GM19455 (cell line): ENCODE measurements around the gene CAMTA1.

Experiments used
- ATAC-seq: cut with Tn5 transposase; IDR thresholded peaks from one replicate; pipeline ENCODE4 v1.9.1; 2021; ENCODE audit not compliant: unreplicated experiment

CAMTA1 gene

DNA sequence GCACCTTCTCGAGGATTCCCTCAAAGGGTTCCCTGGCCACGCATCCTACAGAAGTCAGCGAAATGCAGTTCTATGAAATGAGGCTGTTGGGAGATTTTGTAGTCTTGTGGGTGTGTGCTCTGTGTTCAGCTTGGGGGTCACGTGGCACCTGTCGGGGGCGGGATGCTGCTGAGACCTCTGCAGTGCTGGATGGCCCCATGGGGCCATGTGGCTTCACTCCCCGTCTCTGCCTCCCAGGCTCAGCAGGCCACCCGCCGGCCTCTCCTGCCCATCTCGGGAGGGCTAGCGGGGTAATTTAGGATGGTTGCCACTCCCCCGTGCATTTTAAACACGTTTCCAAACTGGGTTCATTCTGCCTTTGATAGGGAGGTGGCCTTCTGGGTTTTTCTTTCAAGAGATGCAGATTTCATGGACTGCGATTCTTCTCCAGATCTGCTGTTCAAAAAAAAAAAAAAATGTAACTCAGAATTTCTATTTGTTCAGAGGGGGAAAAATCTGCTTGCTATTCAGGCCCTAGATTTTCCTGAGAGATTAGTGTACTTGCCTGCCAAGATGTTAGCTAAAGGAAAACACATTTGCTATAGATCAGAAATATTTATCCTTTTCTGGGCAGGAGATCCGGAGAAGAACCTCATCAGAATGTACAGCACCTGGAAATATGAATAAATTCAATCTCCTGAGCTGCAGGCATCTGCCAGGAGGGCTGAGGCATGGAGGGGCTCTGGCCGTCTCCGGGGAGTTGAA is 708.6 kb downstream of the CAMTA1 start:
- ATAC-seq, result no peak

DNA sequence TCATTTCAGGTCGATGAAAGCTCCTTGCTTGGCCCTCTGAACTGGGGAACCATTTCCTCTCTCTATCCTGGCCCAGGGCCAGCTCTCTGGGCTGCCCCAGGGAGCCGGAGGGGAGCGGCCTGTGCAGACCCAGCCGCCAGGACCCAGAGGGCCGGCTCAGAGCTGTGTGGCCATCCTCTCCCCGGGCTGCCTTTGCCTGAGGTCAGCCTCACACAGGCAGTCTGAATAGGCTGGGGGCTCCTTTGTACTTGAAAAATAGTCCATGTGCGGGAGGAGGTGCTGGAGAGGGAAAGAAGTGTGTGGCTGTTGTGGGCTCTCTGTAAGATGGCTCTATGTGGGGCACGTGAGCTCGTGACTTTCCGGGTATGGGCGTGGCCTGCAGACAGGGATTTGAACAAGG is 710.7 kb downstream of the CAMTA1 start:
- ATAC-seq, result no peak

DNA sequence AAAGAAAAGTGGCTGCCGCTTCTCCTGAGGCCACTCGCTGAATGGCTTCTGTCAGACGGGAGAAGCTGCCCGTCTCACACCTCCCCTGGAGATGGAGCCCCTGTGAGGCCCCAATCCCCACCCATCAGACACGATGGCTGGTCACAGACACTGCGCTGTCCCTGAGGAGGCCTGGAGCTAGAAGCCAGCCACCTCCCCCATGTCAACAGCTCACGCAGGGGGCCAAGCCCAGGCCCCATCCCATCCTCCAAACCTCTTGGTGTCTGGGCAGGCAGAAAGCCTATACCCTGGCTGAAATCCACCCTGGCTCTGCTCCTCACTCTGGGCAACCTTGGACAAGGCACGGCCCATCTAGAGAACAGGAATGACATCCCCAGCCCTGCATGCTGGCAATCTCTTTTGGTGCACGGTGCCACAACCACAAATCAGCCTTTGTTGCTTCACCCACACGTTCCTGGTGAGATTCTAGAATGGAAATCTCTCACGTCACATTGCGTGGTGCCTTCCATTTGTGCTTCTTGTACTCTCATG is 711.9 kb downstream of the CAMTA1 start:
- no peak for ATAC-seq

DNA sequence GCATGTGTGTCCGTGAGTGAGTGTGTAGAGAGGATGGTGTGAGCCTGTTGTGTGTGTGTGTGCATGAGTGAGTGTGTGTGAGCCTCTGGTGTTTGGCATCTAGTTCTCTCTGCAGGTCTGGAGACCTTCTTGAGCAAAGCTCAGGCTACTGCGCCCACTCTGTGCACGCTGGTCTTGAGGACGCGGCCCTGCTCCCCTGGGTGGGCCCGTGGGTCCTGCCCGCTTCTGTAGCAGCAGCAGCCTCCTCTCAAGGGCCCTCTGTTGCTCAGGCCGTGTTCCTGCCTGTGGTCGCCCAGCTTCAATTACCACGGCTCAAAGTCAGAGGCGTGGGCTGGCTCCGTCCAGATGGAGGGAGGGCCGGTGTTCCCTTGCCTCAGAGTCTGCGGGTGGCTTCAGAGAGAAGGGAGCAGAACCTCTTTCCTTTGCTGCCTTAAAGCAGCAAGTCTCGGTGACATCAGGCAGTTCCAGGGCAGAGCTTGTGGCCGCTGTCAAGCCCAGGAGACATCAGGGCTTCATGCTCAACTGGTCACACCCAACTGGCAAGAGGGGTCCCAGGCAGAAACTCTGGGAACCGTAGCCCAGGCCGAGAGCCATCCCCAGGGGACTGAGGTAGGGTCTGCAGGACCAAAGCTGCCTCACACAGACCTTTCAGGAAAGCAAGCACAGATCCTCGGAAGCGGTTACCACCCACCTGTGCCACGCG is 715.3 kb downstream of the CAMTA1 start:
- ATAC-seq, result no peak

DNA sequence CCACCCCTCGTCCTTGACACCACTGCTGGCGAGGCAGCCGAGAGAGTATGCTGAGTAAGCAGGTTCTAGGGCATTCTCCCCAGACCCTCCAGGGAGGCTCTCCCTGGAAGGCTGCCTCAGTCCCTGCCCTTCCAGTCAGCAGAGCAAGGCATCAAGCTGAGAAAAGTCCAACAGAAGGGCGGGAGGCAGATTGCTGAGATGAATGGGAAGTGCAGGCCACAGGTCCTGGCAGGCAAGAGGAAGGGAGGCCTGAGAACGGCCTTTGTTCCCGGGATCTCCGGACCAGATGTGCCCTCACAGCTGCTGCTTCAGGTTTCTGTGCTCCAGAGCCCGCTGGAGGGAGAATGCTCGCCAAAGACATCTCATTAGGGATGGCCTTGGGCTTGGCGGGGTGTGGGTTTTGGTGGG is 715.8 kb downstream of the CAMTA1 start:
- ATAC-seq, result no peak

DNA sequence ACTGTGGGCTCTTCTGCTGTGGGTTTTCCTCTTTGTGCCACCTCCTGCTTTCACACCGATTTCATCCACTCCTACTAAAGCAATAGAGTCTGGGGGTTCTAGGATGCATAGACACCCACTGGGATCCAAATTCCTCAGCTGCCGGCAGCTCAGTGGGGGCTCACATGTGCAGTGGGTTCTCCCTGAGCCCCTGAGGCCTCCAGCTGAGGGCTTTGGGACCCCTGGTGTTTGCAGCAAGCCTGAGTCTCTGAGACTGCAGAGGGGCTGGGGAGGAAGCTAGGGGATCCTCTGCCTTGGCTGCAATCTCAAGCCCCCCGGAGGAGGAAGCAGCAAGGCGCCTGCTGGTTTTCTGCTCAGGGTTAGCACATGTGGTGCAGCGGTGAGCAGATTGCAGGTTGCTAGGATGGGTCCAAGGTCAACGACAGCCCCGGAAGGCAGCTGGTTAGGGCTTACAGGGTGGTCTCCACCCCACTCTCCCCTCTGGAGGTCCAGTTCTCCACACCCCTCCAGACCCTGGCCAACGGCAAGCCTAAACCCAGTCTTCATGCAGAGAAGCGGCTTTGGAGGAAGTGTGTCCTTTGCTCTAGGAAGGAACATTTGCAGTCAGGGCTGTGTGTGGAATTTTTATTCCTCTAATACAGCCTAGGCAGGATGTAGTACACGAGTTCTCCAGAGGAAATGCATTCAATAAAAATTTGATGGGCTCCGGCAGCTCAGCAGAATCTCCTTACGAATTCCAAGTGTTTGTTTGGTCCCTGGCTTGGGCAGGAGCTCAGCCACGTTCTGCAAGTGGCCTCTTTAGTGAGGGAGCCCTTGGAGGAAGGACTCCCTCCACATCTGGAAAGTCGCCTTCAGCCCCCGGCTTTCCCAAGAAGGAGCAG is 716.7 kb downstream of the CAMTA1 start:
- no peak for ATAC-seq

DNA sequence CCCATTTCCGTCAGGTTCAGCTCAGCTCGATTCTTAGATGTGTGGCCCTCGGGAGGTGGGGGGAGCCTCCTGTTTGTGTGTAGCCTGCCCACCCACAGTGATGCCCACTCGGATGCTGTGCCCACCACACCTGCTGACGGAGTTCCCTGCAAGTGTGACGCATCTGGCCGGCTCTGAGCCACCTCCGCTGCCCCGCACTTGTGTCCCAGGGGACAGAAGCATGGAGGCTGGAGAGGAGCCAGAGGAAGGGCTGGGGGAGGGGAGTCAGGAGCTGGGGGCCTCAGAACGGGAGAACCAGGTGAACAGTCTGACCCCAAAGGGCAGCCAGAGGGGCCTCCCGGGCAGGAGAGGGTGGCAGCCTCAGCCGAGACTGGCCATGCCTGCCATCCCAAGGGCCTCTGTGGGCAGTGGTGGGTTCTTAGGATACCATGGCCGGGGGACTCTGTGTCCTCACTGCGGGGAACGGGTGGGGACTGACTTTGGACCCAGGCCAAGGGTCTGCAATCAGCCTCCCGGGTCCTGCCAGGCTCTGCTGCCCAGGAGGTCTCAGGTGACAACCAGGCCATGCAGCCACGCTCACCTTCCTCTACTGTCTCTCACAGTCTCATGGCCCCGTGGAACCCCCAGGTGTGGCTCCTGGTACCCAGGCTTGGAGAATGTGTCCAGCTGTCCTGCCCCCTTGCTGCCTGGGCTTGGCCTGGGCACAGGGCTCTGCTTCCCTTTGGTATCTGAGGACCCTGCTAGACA is 718.6 kb downstream of the CAMTA1 start:
- ATAC-seq, result no peak

DNA sequence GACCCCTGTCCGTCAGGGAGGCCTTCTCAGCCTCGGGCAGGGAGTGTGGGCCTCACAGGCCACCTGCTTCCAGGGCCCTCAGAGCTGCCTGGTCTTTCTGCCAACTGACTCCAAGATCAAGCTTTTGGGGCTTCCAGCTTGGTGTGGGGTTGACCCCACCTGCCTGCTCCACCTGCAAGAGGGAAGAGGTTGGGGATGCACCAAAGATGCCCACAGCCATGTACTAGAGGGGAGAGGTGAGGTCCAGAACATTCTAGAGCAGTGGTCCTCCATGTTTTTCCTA is 719.1 kb downstream of the CAMTA1 start:
- no peak for ATAC-seq

DNA sequence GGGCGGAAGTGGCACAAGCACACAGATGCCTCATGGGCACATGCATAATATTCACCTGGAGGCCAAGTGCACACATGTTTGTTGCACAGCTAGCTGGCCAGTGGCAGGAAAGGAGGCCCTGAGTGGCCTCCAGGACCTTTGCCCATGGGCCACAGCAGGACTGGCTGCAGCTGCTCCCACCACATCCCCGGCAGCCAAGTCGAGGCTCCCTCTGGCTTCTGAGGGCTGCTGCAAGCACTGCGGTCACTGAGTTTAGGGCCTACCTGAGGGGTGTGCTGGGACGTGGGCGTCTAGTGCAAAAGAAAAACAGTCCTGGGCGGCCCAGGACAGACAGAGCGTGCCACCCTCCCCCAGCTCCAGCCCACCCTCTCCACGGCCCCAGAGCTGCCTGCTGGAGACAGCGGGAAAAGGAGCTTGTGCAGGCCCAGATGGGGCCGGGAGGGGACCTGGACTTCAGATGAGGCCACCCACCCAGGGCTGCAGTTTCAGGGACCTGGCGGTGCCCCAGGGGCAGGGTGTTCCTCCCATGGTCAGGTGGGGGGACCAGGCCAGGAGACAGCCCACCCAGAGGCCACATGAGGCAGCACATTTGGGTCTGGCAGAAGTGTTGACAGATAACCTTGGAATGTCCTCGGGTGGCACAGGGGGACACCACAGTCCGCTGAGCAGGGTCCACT is 720.0 kb downstream of the CAMTA1 start:
- no peak for ATAC-seq

DNA sequence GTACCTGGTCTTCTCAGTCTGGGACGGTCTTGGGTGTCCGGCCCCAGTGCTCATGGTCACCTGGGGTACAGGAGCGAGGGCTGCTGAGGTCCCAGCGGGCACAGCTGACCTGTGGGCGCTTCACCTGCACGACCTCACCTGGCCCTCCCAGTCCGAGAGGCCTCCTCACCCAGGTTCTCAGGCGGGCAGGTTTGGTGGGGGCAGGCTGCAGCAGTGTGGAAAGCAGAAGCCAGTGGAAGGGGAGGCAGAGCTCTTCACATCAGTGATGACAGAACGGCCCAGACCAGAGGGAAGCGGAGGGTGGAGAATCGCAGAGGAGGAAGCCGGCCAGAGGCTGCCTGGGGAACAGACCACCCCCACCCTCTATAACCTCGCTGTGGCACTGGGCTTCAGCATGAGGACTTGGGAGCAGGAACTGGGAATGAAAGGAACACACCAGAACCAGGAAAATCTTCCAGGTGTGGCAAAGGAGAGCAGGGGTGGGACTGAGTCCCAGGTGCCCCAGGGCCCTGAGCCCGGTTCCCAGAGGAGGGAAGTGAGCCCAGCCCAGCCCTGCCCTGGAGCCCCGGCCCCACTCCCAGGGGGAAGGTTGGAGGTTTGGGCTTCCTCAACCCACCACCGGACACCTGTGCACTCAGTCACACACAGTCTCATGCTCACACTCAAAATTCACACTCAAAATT is 720.7 kb downstream of the CAMTA1 start:
- ATAC-seq, result no peak

DNA sequence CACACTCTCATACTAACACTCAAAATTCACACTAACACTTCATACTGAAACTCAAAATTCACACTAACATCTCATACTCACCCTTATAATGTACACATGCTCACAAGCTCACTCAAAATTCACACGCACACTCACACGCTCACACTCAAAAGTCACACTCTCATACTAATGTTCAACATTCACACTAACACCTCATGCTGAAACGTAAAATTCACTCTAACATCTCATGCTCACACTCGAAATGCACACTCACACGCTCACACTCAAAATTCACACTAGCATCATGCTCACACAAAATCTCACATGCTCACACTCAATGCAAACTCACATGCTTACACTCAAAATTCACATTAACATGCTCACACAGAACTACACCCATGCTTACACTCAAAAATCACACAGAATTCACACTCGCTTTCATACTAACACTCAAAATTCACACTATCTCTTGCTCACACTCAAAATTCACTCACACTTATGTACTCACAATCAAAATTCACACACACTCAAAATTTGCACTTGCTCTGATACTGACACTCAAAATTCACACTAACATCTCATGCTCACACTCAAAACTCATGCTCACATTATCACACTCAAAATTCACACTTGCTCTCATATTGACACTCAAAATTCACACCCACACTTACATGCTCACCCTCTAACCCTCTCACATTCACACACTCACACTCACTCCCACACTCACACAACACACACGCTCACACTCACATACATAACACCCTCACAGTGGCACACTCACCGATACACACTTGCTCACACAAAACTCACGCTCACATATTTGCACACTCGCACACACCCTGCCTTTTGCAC is 721.4 kb downstream of the CAMTA1 start:
- no peak for ATAC-seq

DNA sequence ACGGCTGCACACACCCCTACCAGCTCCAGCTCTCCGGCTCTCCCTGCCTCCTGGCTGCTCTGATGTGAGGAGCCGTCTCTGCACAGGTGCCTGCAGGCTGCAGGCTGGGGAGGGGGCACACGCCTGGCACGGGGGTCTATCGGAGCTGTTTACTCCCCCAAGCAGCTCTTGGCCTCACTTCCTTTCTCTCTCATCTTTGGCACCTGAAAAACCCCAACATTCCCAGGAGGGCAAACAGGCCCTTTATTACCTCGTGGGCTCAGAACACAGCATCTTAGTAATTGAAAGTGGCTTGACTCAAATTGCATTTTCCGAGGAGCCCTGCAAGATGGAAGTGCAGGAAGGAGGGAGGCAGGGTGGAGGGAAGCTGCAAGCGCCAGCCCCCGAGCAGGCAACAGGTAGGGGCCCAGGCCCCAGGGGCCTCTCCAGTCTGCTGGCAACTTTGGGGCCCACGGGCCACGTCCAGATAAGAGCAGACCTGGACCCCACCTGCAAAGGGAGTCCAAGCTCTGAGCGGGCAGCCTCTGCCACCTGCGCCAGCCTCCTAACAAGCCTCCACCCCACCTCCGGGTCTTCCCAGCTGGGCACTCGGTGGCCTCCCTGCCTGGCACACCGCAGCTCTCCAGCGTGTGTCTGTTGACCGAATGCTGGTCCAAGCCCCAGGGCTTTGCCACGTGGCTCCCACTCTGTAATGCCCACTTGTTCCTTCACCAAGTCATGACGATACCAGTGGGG is 722.2 kb downstream of the CAMTA1 start:
- ATAC-seq, result no peak

DNA sequence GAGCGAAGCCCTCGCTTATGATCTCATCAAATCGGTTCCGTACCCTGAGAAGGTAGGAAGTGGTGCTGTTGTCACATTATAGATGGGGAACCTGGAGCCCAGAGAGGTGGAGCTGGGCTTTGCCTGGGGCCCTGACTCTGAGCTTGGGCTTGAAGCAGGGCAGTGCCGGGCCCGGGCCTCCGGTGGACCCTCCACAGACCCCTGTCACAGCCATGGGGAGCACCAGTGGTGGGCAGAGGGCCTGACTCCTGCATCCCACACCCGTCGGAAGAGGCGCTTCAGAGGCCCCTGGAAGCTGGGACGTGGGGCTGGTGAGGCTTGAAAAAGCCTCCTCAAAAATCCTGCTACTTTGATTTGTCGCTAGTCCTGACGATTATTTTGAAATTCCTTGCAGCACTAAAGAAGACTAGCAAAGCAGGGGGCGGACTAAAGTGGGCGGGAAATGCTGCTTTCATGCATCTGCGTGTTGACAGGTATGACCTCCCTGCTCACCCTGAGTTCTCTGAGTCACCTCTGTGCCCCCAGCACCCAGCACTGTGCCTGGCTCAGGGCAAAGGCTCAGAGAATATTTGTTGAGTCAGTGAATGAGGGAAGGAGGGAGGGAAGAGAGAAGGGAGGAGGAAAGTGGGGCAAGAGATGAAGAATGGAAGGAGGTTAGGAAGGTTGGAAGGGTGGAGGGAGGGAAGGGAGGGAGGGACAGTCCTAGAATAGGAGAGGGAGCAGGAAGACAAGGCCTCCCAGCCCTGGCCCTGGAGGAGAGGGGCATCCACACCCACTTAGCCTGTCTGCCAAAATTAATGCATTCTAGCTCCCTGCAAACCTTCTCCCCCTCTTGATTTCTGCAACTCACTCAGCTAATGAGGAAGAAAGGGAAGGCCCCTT is 723.0 kb downstream of the CAMTA1 start:
- ATAC-seq, result no peak

DNA sequence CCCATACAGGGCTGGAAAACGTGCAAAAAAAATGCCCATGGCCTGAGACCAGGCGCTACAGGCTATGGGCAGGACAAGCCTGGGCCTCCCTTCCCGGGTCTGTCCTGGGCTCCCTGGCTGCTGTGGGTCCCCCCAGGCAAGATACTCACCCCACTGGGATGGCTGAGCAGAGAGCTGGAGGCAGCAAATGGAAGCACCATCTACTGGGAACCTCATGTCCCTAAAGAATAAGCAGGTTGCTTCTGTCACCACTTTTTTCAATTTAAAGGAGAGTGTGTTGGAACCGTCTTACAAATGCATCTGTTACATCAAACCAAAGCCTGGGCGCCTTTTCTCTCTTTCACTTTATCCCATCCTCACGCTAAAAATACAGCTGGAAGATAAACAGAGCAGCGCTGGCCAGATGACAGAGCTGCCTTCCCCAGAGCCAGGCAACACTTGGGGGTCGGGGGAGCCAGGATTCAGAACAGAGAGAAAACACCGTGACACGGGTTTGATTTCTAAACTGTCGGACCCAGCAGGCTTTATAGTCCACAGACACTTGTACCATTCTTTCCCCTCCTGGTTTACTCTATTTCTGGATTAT is 723.8 kb downstream of the CAMTA1 start:
- no peak for ATAC-seq

DNA sequence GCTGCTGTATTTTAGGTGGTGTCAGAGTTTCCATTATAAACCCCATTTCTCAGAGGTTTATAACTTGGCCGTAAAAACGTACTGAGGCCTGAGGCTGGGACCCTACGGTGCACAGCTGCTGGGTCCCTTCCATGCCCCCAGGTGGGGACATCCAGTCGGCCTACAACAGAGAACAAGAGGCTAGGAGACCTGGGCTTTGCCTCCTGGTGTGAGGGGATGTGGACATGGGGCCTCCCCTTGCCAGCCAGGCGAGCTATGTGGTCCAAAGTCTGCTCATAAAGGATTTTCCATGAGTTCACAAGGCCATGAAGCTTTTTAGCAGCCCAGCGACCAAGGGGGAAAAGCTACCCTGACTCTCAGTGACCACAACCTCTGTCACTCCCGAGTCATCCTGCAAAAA is 724.3 kb downstream of the CAMTA1 start:
- ATAC-seq, result no peak

DNA sequence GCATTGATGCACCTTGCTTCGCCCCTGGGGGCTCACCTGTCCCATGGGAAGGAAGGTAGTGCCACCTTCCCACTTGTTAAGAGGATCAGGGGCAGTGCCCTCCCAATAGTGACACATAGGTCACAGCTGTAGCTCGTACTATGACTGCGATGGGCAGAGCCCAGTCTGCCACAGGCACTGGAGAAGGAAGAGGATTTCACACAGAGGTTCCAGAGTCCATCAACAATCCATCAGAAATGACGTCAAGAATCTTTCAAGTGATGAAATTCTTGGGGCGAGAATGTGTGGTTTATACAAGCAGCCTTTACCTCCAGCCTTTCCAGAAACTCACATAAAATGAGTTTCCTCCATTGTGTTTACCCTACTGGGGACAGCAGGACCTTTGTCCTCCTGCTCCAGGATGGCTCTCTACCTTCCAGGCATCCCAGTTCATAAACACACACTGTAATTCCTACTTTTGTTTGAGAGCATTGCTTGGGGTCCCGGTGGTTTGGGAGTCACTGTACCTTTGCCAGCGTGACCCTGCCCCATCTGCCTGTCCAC is 725.2 kb downstream of the CAMTA1 start:
- no peak for ATAC-seq

DNA sequence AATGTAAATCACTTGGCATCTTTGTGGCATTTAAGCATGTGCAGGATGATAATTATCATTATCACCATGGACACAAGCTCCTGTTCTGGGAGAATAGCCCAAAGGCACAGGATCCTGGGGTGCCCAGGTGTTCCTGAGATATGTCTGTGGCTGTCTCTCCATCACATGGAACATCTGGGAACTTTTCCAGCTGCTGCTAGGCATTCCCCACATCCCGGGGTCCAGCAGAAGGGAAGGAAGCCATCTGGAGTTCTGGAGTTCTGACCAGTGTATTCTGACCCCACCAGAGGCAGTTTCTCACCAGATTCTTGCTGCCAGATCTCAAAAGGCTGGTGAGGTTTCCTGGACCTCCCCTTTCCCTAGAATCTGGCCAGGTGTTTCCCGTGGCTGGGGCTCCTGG is 726.1 kb downstream of the CAMTA1 start:
- ATAC-seq, result no peak
